GM12878 (cell line): Measurements from ENCODE around the gene CCDC178. TPM values are rescaled to one million over a fixed set of nuclear protein-coding genes. Genes with fewer than 3 reads are reported as not detected.

Experiments
- ATAC-seq: fragments of 200-7000 bp; cut with Tn5 transposase; 3 replicates; pipeline ENCODE4 v1.9.1; 2020; ENCODE audit warnings: mild to moderate bottlenecking, moderate library complexity
- BruUV-seq: library from RNA; stranded (reverse); fragments of 400-500 nt; replicated peaks from 2 replicates; lab custom pipeline; 2021; lab: Mats Ljungman, UMichigan
- CTCF ChIA-PET: fragments of 300-600 bp; sonication (Branson Sonifier 250); formaldehyde crosslinking; extraction: SDS; loops from one replicate; lab custom pipeline; 2021; ENCODE audit warnings: inconsistent platforms; lab: Yijun Ruan, JAX
- POLR2A ChIA-PET: fragments of 350-600 bp; formaldehyde crosslinking; extraction: SDS; loops from one replicate; lab custom pipeline; 2021; ENCODE audit warnings: inconsistent platforms; lab: Charles Lee
- RAD21 ChIA-PET: fragments of 300-600 bp; sonication (Branson Sonifier 250); formaldehyde crosslinking; loops from one replicate; lab custom pipeline; 2023; ENCODE audit warnings: antibody characterized with exemption; ENCODE audit not compliant: unreplicated experiment; lab: Charles Lee
- SMC1A ChIA-PET: fragments of 300-600 bp; sonication (Branson Sonifier 250); formaldehyde crosslinking; loops from one replicate; lab custom pipeline; 2023; ENCODE audit not compliant: unreplicated experiment, uncharacterized antibody; lab: Charles Lee
- DNase-seq: peaks from one replicate; pipeline ENCODE4 v3.0.0-alpha.2; 2011; ENCODE audit warnings: low read depth, low spot score
- FAIRE-seq: peaks from 3 replicates; lab custom pipeline; 2011; peaks lifted over from hg19 to GRCh38; lab: Jason Lieb, UNC
- H2AFZ ChIP-seq: 2 replicates; pipeline ENCODE4 v1.6.0; 2011; ENCODE audit warnings: low read depth, low read length, control low read depth; ENCODE audit not compliant: control insufficient read depth
- H3K27ac ChIP-seq: 2 replicates; pipeline ENCODE4 v1.5.1; 2011; ENCODE audit warnings: control low read depth; ENCODE audit not compliant: control insufficient read depth, insufficient read depth
- H3K27me3 ChIP-seq, 2 experiments: replicated peaks in 1 of 2; 2 replicates each; pipeline versions ENCODE4 v1.6.0 to v1.6.1; 2011; ENCODE audit warnings: low read length in 1 of 2; ENCODE audit not compliant: control insufficient read depth in 2 of 2, insufficient read depth in 2 of 2
- H3K36me3 ChIP-seq, 2 experiments: 2 replicates each; pipeline ENCODE4 v1.5.1; 2011; ENCODE audit warnings: low read length in 1 of 2; ENCODE audit not compliant: control insufficient read depth in 2 of 2, insufficient read depth in 2 of 2
- H3K4me1 ChIP-seq: 2 replicates; pipeline ENCODE4 v1.6.1; 2011; ENCODE audit warnings: mild to moderate bottlenecking, low read length, moderate library complexity, mixed read lengths; ENCODE audit not compliant: control insufficient read depth, insufficient read depth
- H3K4me2 ChIP-seq: 2 replicates; pipeline ENCODE4 v1.6.0; 2011; ENCODE audit warnings: control low read depth; ENCODE audit not compliant: control insufficient read depth, insufficient read depth
- H3K4me3 ChIP-seq: fragments of 200-600 bp; sonication (generic); 2 replicates; pipeline ENCODE4 v1.5.1; 2016
- H3K79me2 ChIP-seq: 2 replicates; pipeline ENCODE4 v1.6.0; 2011; ENCODE audit warnings: low read length; ENCODE audit not compliant: control insufficient read depth, insufficient read depth
- H3K9ac ChIP-seq: 2 replicates; pipeline ENCODE4 v1.8.0; 2011; ENCODE audit warnings: low read length, control low read depth, mixed read lengths; ENCODE audit not compliant: control insufficient read depth, insufficient read depth
- H3K9me3 ChIP-seq: replicated peaks from 3 replicates; pipeline ENCODE4 v1.5.1; 2011; ENCODE audit warnings: mild to moderate bottlenecking, low read length; ENCODE audit not compliant: control insufficient read depth, insufficient read depth
- H4K20me1 ChIP-seq: 2 replicates; pipeline ENCODE4 v1.6.0; 2011; ENCODE audit not compliant: control insufficient read depth, insufficient read depth
- CREB1 ChIP-seq: IDR thresholded peaks from 2 replicates; pipeline ENCODE4 v1.6.1; 2012; ENCODE audit warnings: low read depth, mild to moderate bottlenecking, inconsistent platforms
- ETV6 ChIP-seq, 2 experiments: fragments of 450-650 bp in 1 of 2; IDR thresholded peaks in 1 of 2; conservative IDR thresholded peaks in 1 of 2; 2 replicates each; pipeline ENCODE4 v1.6.1; 2014; ENCODE audit warnings: antibody characterized with exemption in 1 of 2, borderline replicate concordance in 1 of 2, low read depth in 1 of 2, mild to moderate bottlenecking in 1 of 2, moderate library complexity in 1 of 2
- FOXM1 ChIP-seq: IDR thresholded peaks from 2 replicates; pipeline ENCODE4 v1.6.1; 2012; ENCODE audit warnings: low read depth, mild to moderate bottlenecking, inconsistent platforms, low read length, moderate library complexity
- IKZF2 ChIP-seq, 2 experiments: fragments of 450-650 bp; IDR thresholded peaks; 2 replicates each; pipeline ENCODE4 v1.6.1; 2017; ENCODE audit warnings: mild to moderate bottlenecking in 2 of 2, moderate library complexity in 2 of 2
- KLF5 ChIP-seq: fragments of 450-650 bp; IDR thresholded peaks from 2 replicates; pipeline ENCODE4 v1.6.1; 2014; ENCODE audit warnings: mild to moderate bottlenecking; ENCODE audit not compliant: partially characterized antibody
- MTA2 ChIP-seq: fragments of 450-650 bp; IDR thresholded peaks from 2 replicates; pipeline ENCODE4 v1.6.1; 2016; ENCODE audit warnings: low read depth, mild to moderate bottlenecking, moderate library complexity
- NFIC ChIP-seq: IDR thresholded peaks from 2 replicates; pipeline ENCODE4 v1.6.1; 2012; ENCODE audit warnings: low read depth, mild to moderate bottlenecking, inconsistent platforms, low read length, moderate library complexity
- PAX5 ChIP-seq: IDR thresholded peaks from 2 replicates; pipeline ENCODE4 v1.6.1; 2011; ENCODE audit warnings: low read depth, low read length, borderline replicate concordance
- PKNOX1 ChIP-seq: fragments of 450-650 bp; IDR thresholded peaks from 2 replicates; pipeline ENCODE4 v1.6.1; 2016; ENCODE audit warnings: mild to moderate bottlenecking
- RB1 ChIP-seq: fragments of 450-650 bp; formaldehyde crosslinking; IDR thresholded peaks from 2 replicates; pipeline ENCODE4 v1.6.1; 2017; ENCODE audit warnings: mild to moderate bottlenecking, borderline replicate concordance
- ZBTB33 ChIP-seq: fragments of 450-650 bp; IDR thresholded peaks from 2 replicates; pipeline ENCODE4 v1.6.1; 2017; ENCODE audit warnings: mild to moderate bottlenecking
- WGBS: methylation state at CpG from one replicate; pipeline ENCODE4 v1.1.6; 2016; ENCODE audit warnings: low lambda C conversion rate; ENCODE audit not compliant: insufficient replicate concordance, insufficient coverage; ENCODE audit errors: missing lambda C conversion rate; 5-methylcytosine and 5-hydroxymethylcytosine counted together
- in situ Hi-C: fragments of 300-500 bp; cut with MboI; formaldehyde crosslinking; loops from 9 replicates; pipeline ENCODE4 v1.14.3; 2018; ENCODE audit warnings: mixed read lengths
- intact Hi-C: fragments of 100-400 bp; cut with micrococcal nuclease; formaldehyde crosslinking; loops from one replicate; pipeline ENCODE4 v1.14.2; 2022; ENCODE audit not compliant: unreplicated experiment
- polyA plus RNA-seq, 11 experiments: library from polyadenylated mRNA; depleted of rRNA in 4 of 11; unstranded in 6 of 11; stranded (reverse) in 5 of 11; fragments of >200 nt; fragmentation: Nextera tagmentation in 4 of 11; fragmentation: Illumina TruSeq in 1 of 11; extraction: Ambion mirVana in 4 of 11; extraction: Trizol in 1 of 11; gene quantifications; 1 replicate in 1 of 11; 2 replicates in 10 of 11; pipeline versions ENCODE4 v1.2.1 to v1.2.3, GENCODE V29; 2011 to 2016; ENCODE audit warnings: inconsistent platforms in 2 of 11, missing spikeins in 2 of 11, low read depth in 1 of 11
- total RNA-seq, 4 experiments: library from RNA; depleted of rRNA in 3 of 4; stranded (reverse); fragments of >200 nt in 3 of 4; fragmentation: Illumina TruSeq in 1 of 4; extraction: Trizol in 1 of 4; gene quantifications; 2 replicates each; pipeline versions ENCODE4 v1.2.1 to v1.2.3, GENCODE V29; 2013 to 2021

CCDC178 gene
- total and polyA plus RNA-seq, 10 of the 15 experiments (the other 5 are each of a cell fraction or from before 2014, with no cell fraction given): 0.04 TPM; not detected in 9

- in situ Hi-C loops: no loop called here
- BruUV-seq: no TSS peak
- Histone ChIP-seq H3K4me2 (no peak overlapping the region), H3K36me3 (no peaks in the 10 kb centered on the region), H3K79me2 (no peaks in the 10 kb centered on the region), H3K27ac (no peak overlapping the region), H2AFZ (no peak overlapping the region), H3K9ac (no peak overlapping the region), H3K9me3 (no peaks in the 10 kb centered on the region), H3K4me1 (no peaks in the 10 kb centered on the region), H4K20me1 (no peaks in the 10 kb centered on the region), H3K27me3 (no peaks in the 10 kb centered on the region), H3K4me3 (no peak overlapping the region)
- intact Hi-C loops: no loop called here
- CTCF ChIA-PET: no interaction called here
- POLR2A ChIA-PET: no interaction called here
- RAD21 ChIA-PET: no interaction called here
- DNase-seq: no peak
- ATAC-seq: no peak
- TF ChIP-seq MTA2 (no peak), PAX5 (no peak), CREB1 (no peak), NFIC (no peak), KLF5 (no peak), ZBTB33 (no peak), IKZF2 (IDR thresholded peaks at IDR 0.05) (no peak), FOXM1 (no peak), RB1 (no peak), ETV6 (conservative IDR thresholded peaks at IDR 0.05 in 1 of 2, IDR thresholded peaks at IDR 0.05 in 1 of 2; ENCODE audit: borderline replicate concordance in 1 of 2, low read depth in 1 of 2) (no peak), PKNOX1 (no peak)
- SMC1A ChIA-PET: no interaction called here
- 59% methylated on average over 3 of the region's 3 CpGs for WGBS
- FAIRE-seq: no peak
Measured at GRCh38 chr18:32907311-32907585, 533.3 kb downstream of the CCDC178 start.
